Spleen (tissue), 11 donors: ENCODE data around the gene CCDC172. TPM values are rescaled to one million over a fixed set of nuclear protein-coding genes. Genes with fewer than 3 reads are reported as not detected.

Experiments used
- DNase-seq: peaks from one replicate; pipeline ENCODE4 v3.0.0-alpha.2; 2020
- H3K27ac ChIP-seq, 8 donors: fragments of 200-600 bp; sonication (generic) in 7 of 8; 1 replicate in 4 of 8; 2 replicates in 4 of 8; pipeline versions ENCODE4 v1.5.0 to v1.8.0; 2016 to 2021; ENCODE audit warnings: inconsistent platforms in 4 of 8, mild to moderate bottlenecking in 4 of 8, moderate library complexity in 1 of 8
- H3K27me3 ChIP-seq, 7 donors: fragments of 200-600 bp; sonication (generic) in 6 of 7; replicated peaks in 1 of 7; 1 replicate in 4 of 7; 2 replicates in 3 of 7; pipeline versions ENCODE4 v1.5.0 to v1.8.0; 2016 to 2021; ENCODE audit warnings: inconsistent platforms in 3 of 7, mild to moderate bottlenecking in 1 of 7
- H3K36me3 ChIP-seq, 6 donors: fragments of 200-600 bp; sonication (generic) in 5 of 6; 1 replicate in 4 of 6; 2 replicates in 2 of 6; pipeline versions ENCODE4 v1.5.0 to v1.8.0; 2016 to 2021; ENCODE audit warnings: inconsistent platforms in 2 of 6
- H3K4me1 ChIP-seq, 6 donors: fragments of 200-600 bp; sonication (generic) in 5 of 6; 1 replicate in 3 of 6; 2 replicates in 3 of 6; pipeline versions ENCODE4 v1.5.0 to v1.8.0; 2016 to 2021; ENCODE audit warnings: inconsistent platforms in 3 of 6
- H3K4me3 ChIP-seq, 8 donors: fragments of 200-600 bp; sonication (generic) in 7 of 8; 1 replicate in 4 of 8; 2 replicates in 4 of 8; pipeline versions ENCODE4 v1.5.0 to v1.8.0; 2016 to 2021; ENCODE audit warnings: inconsistent platforms in 4 of 8, mild to moderate bottlenecking in 4 of 8, moderate library complexity in 2 of 8
- H3K9me3 ChIP-seq, 8 donors: fragments of 200-600 bp; sonication (generic) in 7 of 8; 1 replicate in 4 of 8; 2 replicates in 4 of 8; pipeline versions ENCODE4 v1.5.0 to v1.8.0; 2016 to 2021; ENCODE audit warnings: inconsistent platforms in 4 of 8
- POLR2A ChIP-seq, 3 donors: fragments of 450-650 bp; IDR thresholded peaks; one replicate each; pipeline ENCODE4 v1.5.1; 2017; ENCODE audit warnings: antibody characterized with exemption in 3 of 3, mild to moderate bottlenecking in 1 of 3
- POLR2AphosphoS5 ChIP-seq, 3 donors: sonication (generic); formaldehyde crosslinking; IDR thresholded peaks; one replicate each; pipeline ENCODE4 v1.5.1; 2017; ENCODE audit warnings: antibody characterized with exemption in 3 of 3
- WGBS, 5 donors: extraction: QIAGEN DNeasy Blood & Tissue Kit in 3 of 5; methylation state at CpG; one replicate each; pipeline versions ENCODE4 v1.1.5 to v1.1.7; 2013 to 2018; 5-methylcytosine and 5-hydroxymethylcytosine counted together
- intact Hi-C: fragments of 100-400 bp; cut with DNase I; formaldehyde crosslinking; loops from one replicate; pipeline ENCODE4 v1.15.0; 2023; ENCODE audit warnings: low total_unique reads
- polyA plus RNA-seq, 3 donors: library from polyadenylated mRNA; stranded (reverse); fragments of 200-250 nt; gene quantifications; one replicate each; pipeline ENCODE4 v1.2.1, GENCODE V29; 2013
- total RNA-seq, 7 donors: library from RNA; depleted of rRNA in 3 of 7; stranded (reverse); fragments of >200 nt in 3 of 7; fragmentation: NEBNext Ultra II Directional in 4 of 7; extraction: Animal tissue kit (Norgen Biotek cat#: 25700) in 4 of 7; gene quantifications; one replicate each; pipeline versions ENCODE4 v1.1.0 to v1.2.1, GENCODE V29; 2016 to 2021
- TF ChIP-seq, protein P1 (sequence below), 11 experiments: fragments of 200-600 bp in 7 of 11; fragments of 450-650 bp in 4 of 11; sonication (generic) in 4 of 11; IDR thresholded peaks in 8 of 11; conservative IDR thresholded peaks in 3 of 11; 1 replicate in 7 of 11; 2 replicates in 4 of 11; pipeline versions ENCODE4 v1.4.0 to v1.8.0; 2016 to 2021; ENCODE audit warnings: antibody characterized with exemption in 11 of 11, inconsistent platforms in 4 of 11, mild to moderate bottlenecking in 1 of 11
- donor health status: healthy with polysubstance abuse.
- donor health status: DM: no; HTN: no; CAD: no; lungs with moderate emphysema.
- donor health status: DM: no; HTN: no; CAD: no.
- donor health status: Bipolar disorder and iron deficiency.
- donor health status: healthy.
- donor health status: DM: no; HTN: no; CAD: no.
- donor health status: DM: yes; HTN: yes; CAD: no.

The CCDC172 gene
- total and polyA plus RNA-seq, 10 donors: not detected

DNA sequence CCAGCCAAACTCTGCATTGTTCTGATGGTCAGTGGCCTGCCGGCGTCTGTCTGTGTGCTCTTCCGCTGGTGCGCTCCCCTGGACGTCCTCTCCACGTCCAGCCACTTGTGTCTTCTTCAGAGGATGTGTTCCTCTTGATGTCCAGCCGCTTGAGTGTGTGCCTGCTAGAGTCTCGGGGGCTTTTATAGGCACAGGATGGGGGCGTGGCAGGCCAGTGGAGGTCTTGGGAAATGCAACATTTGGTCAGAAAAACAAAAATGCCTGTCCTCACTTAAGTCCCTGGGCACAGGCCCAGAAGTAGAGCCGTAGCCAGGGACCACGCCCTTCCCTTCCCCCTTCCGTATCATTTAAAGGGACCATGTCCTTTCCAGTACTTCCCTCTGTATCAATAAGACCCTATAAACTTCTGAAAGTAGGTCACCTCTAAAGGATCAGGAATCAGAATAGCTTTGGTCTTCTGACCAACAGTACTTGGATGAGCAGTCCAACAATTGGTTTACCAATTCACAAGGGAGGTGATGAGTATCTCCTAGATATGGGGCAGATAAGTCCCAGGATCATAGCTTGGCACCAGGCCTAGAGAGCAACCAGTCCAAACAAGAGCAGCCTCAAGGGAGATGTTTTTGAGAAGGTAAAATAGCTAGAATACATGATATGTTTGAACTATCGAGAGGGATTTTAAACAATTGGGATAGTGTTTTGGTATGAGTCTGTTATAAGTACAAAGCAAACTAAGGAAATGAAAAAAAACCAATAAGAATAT lies 71.2 kb downstream of the CCDC172 start:
- H3K4me3 ChIP-seq: no peak overlapping the region
- no peak overlapping the region for H3K27ac ChIP-seq
- 69 to 84% (median 73%) methylated on average over 13 of the region's 13 CpGs for WGBS, 5 donors
- H3K9me3 ChIP-seq: no peaks in the 10 kb centered on the region
- no peaks in the 10 kb centered on the region for H3K36me3 ChIP-seq
- H3K4me1 ChIP-seq: no peaks in the 10 kb centered on the region
- no peaks in the 10 kb centered on the region for H3K27me3 ChIP-seq
- TF ChIP-seq POLR2AphosphoS5 (IDR thresholded peaks at IDR 0.05): no peak
- no peak for TF ChIP-seq POLR2A (IDR thresholded peaks at IDR 0.05)
- TF ChIP-seq, protein P1, sequence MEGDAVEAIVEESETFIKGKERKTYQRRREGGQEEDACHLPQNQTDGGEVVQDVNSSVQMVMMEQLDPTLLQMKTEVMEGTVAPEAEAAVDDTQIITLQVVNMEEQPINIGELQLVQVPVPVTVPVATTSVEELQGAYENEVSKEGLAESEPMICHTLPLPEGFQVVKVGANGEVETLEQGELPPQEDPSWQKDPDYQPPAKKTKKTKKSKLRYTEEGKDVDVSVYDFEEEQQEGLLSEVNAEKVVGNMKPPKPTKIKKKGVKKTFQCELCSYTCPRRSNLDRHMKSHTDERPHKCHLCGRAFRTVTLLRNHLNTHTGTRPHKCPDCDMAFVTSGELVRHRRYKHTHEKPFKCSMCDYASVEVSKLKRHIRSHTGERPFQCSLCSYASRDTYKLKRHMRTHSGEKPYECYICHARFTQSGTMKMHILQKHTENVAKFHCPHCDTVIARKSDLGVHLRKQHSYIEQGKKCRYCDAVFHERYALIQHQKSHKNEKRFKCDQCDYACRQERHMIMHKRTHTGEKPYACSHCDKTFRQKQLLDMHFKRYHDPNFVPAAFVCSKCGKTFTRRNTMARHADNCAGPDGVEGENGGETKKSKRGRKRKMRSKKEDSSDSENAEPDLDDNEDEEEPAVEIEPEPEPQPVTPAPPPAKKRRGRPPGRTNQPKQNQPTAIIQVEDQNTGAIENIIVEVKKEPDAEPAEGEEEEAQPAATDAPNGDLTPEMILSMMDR (IDR thresholded peaks at IDR 0.05 in 8 of 11, conservative IDR thresholded peaks at IDR 0.05 in 3 of 11): no peak
- intact Hi-C loops: no loop called here
- no peak for DNase-seq

DNA sequence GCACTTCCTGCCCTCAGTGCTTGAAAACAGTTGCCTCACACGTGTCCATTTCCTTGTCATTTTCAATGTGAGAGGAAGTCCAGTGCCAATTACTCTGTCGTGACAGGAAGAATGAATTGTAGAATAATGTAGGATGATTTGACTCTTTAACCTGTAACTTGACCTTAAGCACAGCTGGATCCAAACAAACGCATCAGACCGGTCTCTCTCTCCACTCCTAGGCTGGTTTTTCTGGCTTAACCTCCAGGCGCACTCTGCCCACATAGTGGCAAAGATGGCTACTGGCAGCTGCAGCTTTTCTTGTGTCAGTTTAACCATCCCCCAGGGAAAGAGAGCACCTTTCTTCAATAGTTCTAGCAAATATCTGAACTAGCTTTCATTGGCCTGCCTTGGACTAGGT lies 74.0 kb downstream of the CCDC172 start:
- DNase-seq: no peak
- Histone ChIP-seq H3K27ac (no peak overlapping the region), H3K4me1 (no peaks in the 10 kb centered on the region), H3K27me3 (no peaks in the 10 kb centered on the region), H3K36me3 (no peaks in the 10 kb centered on the region), H3K4me3 (no peak overlapping the region), H3K9me3 (no peaks in the 10 kb centered on the region)
- TF ChIP-seq POLR2A (IDR thresholded peaks at IDR 0.05): no peak
- TF ChIP-seq, protein P1 (IDR thresholded peaks at IDR 0.05 in 8 of 11, conservative IDR thresholded peaks at IDR 0.05 in 3 of 11): no peak
- no peak for TF ChIP-seq POLR2AphosphoS5 (IDR thresholded peaks at IDR 0.05)
- intact Hi-C loops: no loop called here
- 39 to 47% (median 43%) methylated on average over 5 of the region's 5 CpGs for WGBS, 5 donors

DNA sequence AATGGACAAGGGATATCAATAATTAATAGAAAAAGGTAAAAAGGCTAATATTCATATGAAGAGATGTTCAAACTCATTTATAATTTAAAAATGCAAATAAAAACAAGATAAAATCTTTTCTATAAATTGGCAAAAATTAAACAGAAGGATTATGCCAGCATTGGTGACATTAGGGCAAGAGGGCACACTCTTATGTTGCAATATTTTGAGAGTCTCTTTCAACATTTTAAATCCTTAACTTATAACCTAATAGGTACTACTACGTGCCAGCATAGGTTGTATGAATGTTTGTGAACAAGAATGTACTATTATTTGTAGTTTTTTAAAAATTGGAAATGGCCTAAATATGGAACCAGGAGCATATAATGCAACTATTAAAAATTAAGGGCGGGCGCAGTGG lies 78.6 kb downstream of the CCDC172 start:
- H3K9me3 ChIP-seq: no peaks in the 10 kb centered on the region
- no peak overlapping the region for H3K27ac ChIP-seq
- H3K27me3 ChIP-seq: no peaks in the 10 kb centered on the region
- TF ChIP-seq POLR2A (IDR thresholded peaks at IDR 0.05): no peak
- no peak for TF ChIP-seq POLR2AphosphoS5 (IDR thresholded peaks at IDR 0.05)
- TF ChIP-seq, protein P1 (IDR thresholded peaks at IDR 0.05 in 8 of 11, conservative IDR thresholded peaks at IDR 0.05 in 3 of 11): no peak
- no peak overlapping the region for H3K4me3 ChIP-seq
- 86 to 93% (median 89%) methylated on average over 3 of the region's 3 CpGs for WGBS, 5 donors
- H3K4me1 ChIP-seq: no peaks in the 10 kb centered on the region
- DNase-seq: no peak
- intact Hi-C loops: no loop called here
- no peaks in the 10 kb centered on the region for H3K36me3 ChIP-seq

DNA sequence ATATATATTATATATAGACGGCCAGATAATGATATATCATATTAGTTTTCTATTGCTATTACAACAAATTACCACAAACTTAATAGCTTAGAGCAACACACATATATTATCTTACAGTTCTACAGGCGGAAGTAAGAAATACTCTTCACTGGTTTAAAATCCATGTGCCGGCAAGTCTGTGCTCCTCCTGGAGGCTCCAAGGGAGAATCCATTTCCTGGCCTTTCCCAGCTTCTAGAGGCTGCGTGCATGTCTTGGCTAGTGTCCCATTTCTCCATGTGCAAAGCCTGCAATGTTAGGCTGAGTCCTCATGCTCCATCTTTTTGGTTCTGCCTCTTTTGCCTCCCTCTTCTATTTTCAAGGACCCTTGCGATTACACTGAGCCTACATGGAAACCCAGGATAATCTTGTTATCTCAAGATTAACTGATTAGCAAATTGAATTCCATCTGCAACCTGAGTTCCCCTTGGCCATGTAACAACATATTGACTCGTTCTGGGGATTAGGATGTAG lies 79.5 kb downstream of the CCDC172 start:
- WGBS, 5 donors: 73 to 82% (median 80%) methylated on average over 6 of the region's 6 CpGs

More for the DNA sequence above, 79.5 kb downstream of the CCDC172 start:
- Histone ChIP-seq H3K36me3 (no peaks in the 10 kb centered on the region), H3K9me3 (no peaks in the 10 kb centered on the region), H3K27ac (no peak overlapping the region), H3K4me3 (no peak overlapping the region), H3K4me1 (no peaks in the 10 kb centered on the region), H3K27me3 (no peaks in the 10 kb centered on the region)
- no peak for DNase-seq
- intact Hi-C loops: no loop called here
- TF ChIP-seq, protein P1 (IDR thresholded peaks at IDR 0.05 in 8 of 11, conservative IDR thresholded peaks at IDR 0.05 in 3 of 11): no peak
